Measurements from ENCODE around the gene ARID4B.

The ARID4B gene

DNA sequence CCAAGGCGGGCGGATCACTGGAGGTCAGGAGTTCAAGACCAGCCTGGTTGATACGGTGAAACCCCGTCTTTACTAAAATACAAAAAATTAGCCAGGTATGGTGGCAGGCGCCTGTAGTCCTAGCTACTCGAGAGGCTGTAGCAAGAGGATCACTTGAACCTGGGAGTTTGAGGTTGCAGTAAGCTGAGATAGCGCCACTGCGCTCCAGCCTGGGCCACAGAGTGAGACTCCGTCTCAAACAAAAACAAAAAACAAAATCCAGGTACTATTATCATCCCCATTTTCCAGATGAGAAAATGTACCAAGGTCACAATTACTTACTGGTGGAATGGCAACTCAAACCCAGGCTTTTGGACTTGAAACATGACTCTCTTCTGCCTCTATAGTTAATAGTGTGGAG, 203.9 kb downstream of the ARID4B start:
- Histone ChIP-seq H3K9ac (ENCODE audit: low read depth, low read length, poor library complexity, severe bottlenecking) (peak overlapping the region; percentile 56), H3K4me1 (ENCODE audit: insufficient read depth, low read length, poor library complexity, severe bottlenecking) (peaks cover 46% of the 10 kb centered on the region), H3K27me3 (ENCODE audit: insufficient read depth, low read length, poor library complexity, severe bottlenecking) (no peaks in the 10 kb centered on the region), H3K36me3 (ENCODE audit: insufficient read depth, low read length) (peaks cover 30% of the 10 kb centered on the region), H2AFZ (ENCODE audit: low read length) (no peak overlapping the region), H3F3A (ENCODE audit: low read depth) (no peaks in the 10 kb centered on the region; the same call in 1 of the 2 replicates), H3K9me2 (replicated peaks; ENCODE audit: low read depth, low read length) (no peaks in the 10 kb centered on the region), H3K4me3 (ENCODE audit: low read length, poor library complexity, severe bottlenecking) (peak overlapping the region; percentile 97), H4K20me1 (ENCODE audit: insufficient read depth, low read length, poor library complexity, severe bottlenecking) (peaks cover 84% of the 10 kb centered on the region), H3K9me3 (ENCODE audit: insufficient read depth, low read depth, low read length) (no peaks in the 10 kb centered on the region), H3K4me2 (ENCODE audit: low read depth, low read length, poor library complexity, severe bottlenecking) (peak overlapping the region; percentile 97), H3K79me2 (ENCODE audit: insufficient read depth, low read length) (peaks cover 96% of the 10 kb centered on the region)
- TF ChIP-seq, protein P1, sequence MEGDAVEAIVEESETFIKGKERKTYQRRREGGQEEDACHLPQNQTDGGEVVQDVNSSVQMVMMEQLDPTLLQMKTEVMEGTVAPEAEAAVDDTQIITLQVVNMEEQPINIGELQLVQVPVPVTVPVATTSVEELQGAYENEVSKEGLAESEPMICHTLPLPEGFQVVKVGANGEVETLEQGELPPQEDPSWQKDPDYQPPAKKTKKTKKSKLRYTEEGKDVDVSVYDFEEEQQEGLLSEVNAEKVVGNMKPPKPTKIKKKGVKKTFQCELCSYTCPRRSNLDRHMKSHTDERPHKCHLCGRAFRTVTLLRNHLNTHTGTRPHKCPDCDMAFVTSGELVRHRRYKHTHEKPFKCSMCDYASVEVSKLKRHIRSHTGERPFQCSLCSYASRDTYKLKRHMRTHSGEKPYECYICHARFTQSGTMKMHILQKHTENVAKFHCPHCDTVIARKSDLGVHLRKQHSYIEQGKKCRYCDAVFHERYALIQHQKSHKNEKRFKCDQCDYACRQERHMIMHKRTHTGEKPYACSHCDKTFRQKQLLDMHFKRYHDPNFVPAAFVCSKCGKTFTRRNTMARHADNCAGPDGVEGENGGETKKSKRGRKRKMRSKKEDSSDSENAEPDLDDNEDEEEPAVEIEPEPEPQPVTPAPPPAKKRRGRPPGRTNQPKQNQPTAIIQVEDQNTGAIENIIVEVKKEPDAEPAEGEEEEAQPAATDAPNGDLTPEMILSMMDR (conservative IDR thresholded peaks at IDR 0.05; ENCODE audit: low read length) = no peak
- no peak for TF ChIP-seq EZH2phosphoT487 (IDR thresholded peaks at IDR 0.05; ENCODE audit: borderline replicate concordance)

DNA sequence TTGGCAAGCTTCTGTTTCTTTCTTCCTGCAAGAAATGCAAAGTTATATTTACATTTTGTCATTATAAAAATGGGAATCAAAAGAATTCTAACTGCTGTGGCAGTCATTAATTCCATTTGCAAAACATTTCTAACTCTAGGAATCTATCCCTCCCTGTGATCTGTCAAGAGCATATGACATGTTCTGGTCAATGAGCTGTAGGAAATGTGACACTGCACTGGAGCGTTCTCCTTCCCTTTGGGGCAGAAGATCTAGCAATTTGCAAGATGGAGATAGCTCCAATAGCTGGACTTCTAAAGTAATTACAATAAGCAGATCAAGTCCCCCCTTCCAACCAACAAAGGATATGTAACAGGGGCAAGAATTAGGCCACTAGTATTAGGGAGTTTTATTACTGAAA, 205.6 kb downstream of the ARID4B start:
- H3K4me2 ChIP-seq (ENCODE audit: low read depth, low read length, poor library complexity, severe bottlenecking) = peak overlapping the region; percentile 97
- H4K20me1 ChIP-seq (ENCODE audit: insufficient read depth, low read length, poor library complexity, severe bottlenecking) = peaks cover 80% of the 10 kb centered on the region

More for the DNA sequence above, 205.6 kb downstream of the ARID4B start:
- Histone ChIP-seq H3K36me3 (ENCODE audit: insufficient read depth, low read length) (peaks cover 48% of the 10 kb centered on the region), H3F3A (ENCODE audit: low read depth) (no peaks in the 10 kb centered on the region; the same call in 1 of the 2 replicates), H3K79me2 (ENCODE audit: insufficient read depth, low read length) (peaks cover 99% of the 10 kb centered on the region), H3K9me2 (replicated peaks; ENCODE audit: low read depth, low read length) (no peaks in the 10 kb centered on the region), H3K9me3 (ENCODE audit: insufficient read depth, low read depth, low read length) (no peaks in the 10 kb centered on the region), H3K9ac (ENCODE audit: low read depth, low read length, poor library complexity, severe bottlenecking) (peak overlapping the region; percentile 56), H3K4me3 (ENCODE audit: low read length, poor library complexity, severe bottlenecking) (peak overlapping the region; percentile 97), H2AFZ (ENCODE audit: low read length) (no peak overlapping the region), H3K4me1 (ENCODE audit: insufficient read depth, low read length, poor library complexity, severe bottlenecking) (peaks cover 42% of the 10 kb centered on the region), H3K27me3 (ENCODE audit: insufficient read depth, low read length, poor library complexity, severe bottlenecking) (no peaks in the 10 kb centered on the region)
- TF ChIP-seq, protein P1 (conservative IDR thresholded peaks at IDR 0.05; ENCODE audit: low read length) = no peak
- no peak for TF ChIP-seq EZH2phosphoT487 (IDR thresholded peaks at IDR 0.05; ENCODE audit: borderline replicate concordance)

Data from Loucy (cell line).